OCI-LY1 (cell line): ENCODE measurements around the gene AGRN.

Experiments
- H2AFZ ChIP-seq: fragments of 200-600 bp; sonication (generic), shearing (Covaris generic); 2 replicates; pipeline ENCODE4 v1.6.0; 2014; ENCODE audit warnings: antibody characterized with exemption, mild to moderate bottlenecking, low read length
- H3F3A ChIP-seq: fragments of 200-600 bp; sonication (generic), shearing (Covaris generic); 2 replicates; pipeline ENCODE4 v1.6.0; 2014; ENCODE audit warnings: mild to moderate bottlenecking, antibody characterized with exemption, low read length, moderate library complexity; ENCODE audit not compliant: insufficient read depth
- H3K27ac ChIP-seq: fragments of 200-600 bp; sonication (generic); 2 replicates; pipeline ENCODE4 v1.5.1; 2014; ENCODE audit warnings: low read length, mixed run types, mild to moderate bottlenecking, low read depth; ENCODE audit not compliant: poor library complexity, severe bottlenecking
- H3K27me3 ChIP-seq: fragments of 200-600 bp; sonication (generic); 2 replicates; pipeline ENCODE4 v1.6.0; 2014; ENCODE audit warnings: antibody characterized with exemption, mild to moderate bottlenecking, low read length, moderate library complexity; ENCODE audit not compliant: insufficient read depth
- H3K36me3 ChIP-seq: fragments of 200-600 bp; sonication (generic); 2 replicates; pipeline ENCODE4 v1.6.1; 2014; ENCODE audit warnings: mild to moderate bottlenecking, antibody characterized with exemption, low read length, moderate library complexity, mixed read lengths; ENCODE audit not compliant: insufficient read depth
- H3K4me1 ChIP-seq: fragments of 200-600 bp; sonication (generic); 2 replicates; pipeline ENCODE4 v1.5.1; 2014; ENCODE audit warnings: mild to moderate bottlenecking, low read length, moderate library complexity; ENCODE audit not compliant: insufficient read depth, severe bottlenecking
- H3K4me2 ChIP-seq: fragments of 200-600 bp; sonication (generic), shearing (Covaris generic); 2 replicates; pipeline ENCODE4 v1.6.1; 2014; ENCODE audit warnings: low read length
- H3K4me3 ChIP-seq: fragments of 200-600 bp; sonication (generic); 2 replicates; pipeline ENCODE4 v1.5.1; 2014; ENCODE audit warnings: low read length, low read depth, mild to moderate bottlenecking, mixed read lengths; ENCODE audit not compliant: poor library complexity, severe bottlenecking
- H3K79me2 ChIP-seq: fragments of 200-600 bp; shearing (Covaris generic); 2 replicates; pipeline ENCODE4 v1.6.1; 2016; ENCODE audit warnings: mixed run types, low read length, mixed read lengths; ENCODE audit not compliant: insufficient read depth
- H3K9ac ChIP-seq: fragments of 200-600 bp; sonication (generic), shearing (Covaris generic); 2 replicates; pipeline ENCODE4 v1.6.1; 2014; ENCODE audit warnings: mild to moderate bottlenecking, low read length, mixed read lengths
- H3K9me2 ChIP-seq: fragments of 200-600 bp; sonication (generic), shearing (Covaris generic); 2 replicates; pipeline ENCODE4 v1.6.1; 2014; ENCODE audit warnings: low read depth, mild to moderate bottlenecking, low read length, mixed read lengths
- H3K9me3 ChIP-seq: fragments of 200-600 bp; shearing (Covaris generic); 2 replicates; pipeline ENCODE4 v1.6.1; 2014; ENCODE audit warnings: low read length, mixed read lengths
- H4K20me1 ChIP-seq: fragments of 200-600 bp; sonication (generic), shearing (Covaris generic); 2 replicates; pipeline ENCODE4 v1.6.0; 2016; ENCODE audit warnings: mild to moderate bottlenecking, low read length; ENCODE audit not compliant: insufficient read depth
- CTCF ChIP-seq: fragments of 200-600 bp; sonication (generic), shearing (Covaris generic); IDR thresholded peaks from 2 replicates; pipeline ENCODE4 v1.5.1; 2017; ENCODE audit warnings: mild to moderate bottlenecking, antibody characterized with exemption, low read length, moderate library complexity, mixed read lengths
- EZH2 ChIP-seq: fragments of 200-600 bp; sonication (generic), shearing (Covaris generic); IDR thresholded peaks from 2 replicates; pipeline ENCODE4 v1.8.0; 2017; ENCODE audit warnings: borderline replicate concordance, mixed run types, mild to moderate bottlenecking, antibody characterized with exemption, low read length, moderate library complexity, mixed read lengths

The AGRN gene

GRCh38 chr1:1088029-1088800 lies 68.3 kb downstream of the AGRN start:
- Histone ChIP-seq H3K36me3 (no peaks in the 10 kb centered on the region), H3K4me1 (no peaks in the 10 kb centered on the region)

GRCh38 chr1:1088801-1089680 lies 69.1 kb downstream of the AGRN start:
- Histone ChIP-seq H3K9me2 (no peaks in the 10 kb centered on the region), H3K9ac (no peak overlapping the region), H2AFZ (no peak overlapping the region), H3K79me2 (no peaks in the 10 kb centered on the region), H3F3A (no peaks in the 10 kb centered on the region), H3K4me3 (no peak overlapping the region), H3K36me3 (no peaks in the 10 kb centered on the region), H3K4me1 (no peaks in the 10 kb centered on the region), H3K27me3 (0 out of 2 replicates have a peak, but pooled peaks cover 3% of the 10 kb centered on the region), H3K4me2 (no peak overlapping the region), H3K27ac (no peak overlapping the region), H3K9me3 (no peaks in the 10 kb centered on the region), H4K20me1 (no peaks in the 10 kb centered on the region)
- TF ChIP-seq CTCF (no peak), EZH2 (no peak)

More at GRCh38 chr1:1088029-1088800, 68.3 kb downstream of the AGRN start:
- H3K9me3 ChIP-seq, result no peaks in the 10 kb centered on the region
- H3K4me3 ChIP-seq, result no peak overlapping the region
- H3K27me3 ChIP-seq, result 0 out of 2 replicates have a peak, but pooled peaks cover 3% of the 10 kb centered on the region
- no peak for TF ChIP-seq EZH2
- no peak for TF ChIP-seq CTCF
- no peak overlapping the region for H2AFZ ChIP-seq
- H3K9me2 ChIP-seq, result no peaks in the 10 kb centered on the region
- no peaks in the 10 kb centered on the region for H3K79me2 ChIP-seq
- H4K20me1 ChIP-seq, result no peaks in the 10 kb centered on the region
- H3K9ac ChIP-seq, result no peak overlapping the region
- H3K27ac ChIP-seq, result no peak overlapping the region
- H3F3A ChIP-seq, result no peaks in the 10 kb centered on the region
- H3K4me2 ChIP-seq, result no peak overlapping the region

GRCh38 chr1:1089731-1090423 lies 70.0 kb downstream of the AGRN start:
- H3K36me3 ChIP-seq, result no peaks in the 10 kb centered on the region
- H3K9me2 ChIP-seq, result no peaks in the 10 kb centered on the region
- no peaks in the 10 kb centered on the region for H4K20me1 ChIP-seq
- no peak overlapping the region for H2AFZ ChIP-seq
- H3F3A ChIP-seq, result no peaks in the 10 kb centered on the region
- no peak overlapping the region for H3K4me3 ChIP-seq
- no peaks in the 10 kb centered on the region for H3K9me3 ChIP-seq
- H3K79me2 ChIP-seq, result no peaks in the 10 kb centered on the region
- no peak for TF ChIP-seq EZH2
- no peak for TF ChIP-seq CTCF
- H3K27me3 ChIP-seq, result 0 out of 2 replicates have a peak, but pooled peaks cover 3% of the 10 kb centered on the region
- no peak overlapping the region for H3K4me2 ChIP-seq
- H3K9ac ChIP-seq, result no peak overlapping the region
- no peak overlapping the region for H3K27ac ChIP-seq
- H3K4me1 ChIP-seq, result no peaks in the 10 kb centered on the region
